NCI-H748 (cell line): ENCODE results near the gene MSH4.
"Not testable (repeated sequence)": the region's sequence is repeated elsewhere in the genome, so short reads cannot be mapped to it uniquely, and the experiment has no call there.

ENCODE experiments used
- DNase-seq: peaks from one replicate; lab custom pipeline; 2025; ENCODE audit not compliant: unreplicated experiment; lab: John Stamatoyannopoulos, UW

The MSH4 gene

GRCh38 chr1:75796376-75797272, at the start of gene MSH4:
TSS of gene MSH4 (plus strand) at chr1:75796882. CDS start at chr1:75796986, 104 bp downstream.
- no peak for DNase-seq

- not testable (repeated sequence) for DNase-seq
These were observed 39.5 kb upstream of the MSH4 start for GRCh38 chr1:75757210-75757609.

- DNase-seq, result not testable (repeated sequence)
These were observed 38.1 kb upstream of the MSH4 start for GRCh38 chr1:75758543-75758942.

- no peak for DNase-seq
These were observed 32.5 kb upstream of the MSH4 start for GRCh38 chr1:75764057-75764655.

GRCh38 chr1:75765697-75766355, 30.9 kb upstream of the MSH4 start:
- DNase-seq, result no peak

- no peak for DNase-seq
These were observed 28.7 kb upstream of the MSH4 start for GRCh38 chr1:75768016-75768415.

GRCh38 chr1:75770761-75771160, 25.9 kb upstream of the MSH4 start:
- no peak for DNase-seq

GRCh38 chr1:75771978-75772377, 24.7 kb upstream of the MSH4 start:
- no peak for DNase-seq

GRCh38 chr1:75777812-75778211, 18.9 kb upstream of the MSH4 start:
- DNase-seq, result not testable (repeated sequence)

- DNase-seq, result not testable (repeated sequence)
These were observed 18.0 kb upstream of the MSH4 start for GRCh38 chr1:75778694-75779093.

- not testable (repeated sequence) for DNase-seq
These were observed 16.5 kb upstream of the MSH4 start for GRCh38 chr1:75780183-75780582.

GRCh38 chr1:75783920-75784319, 12.8 kb upstream of the MSH4 start:
- not testable (repeated sequence) for DNase-seq

GRCh38 chr1:75785320-75785982, 11.2 kb upstream of the MSH4 start:
- DNase-seq, result no peak

- DNase-seq, result peak; percentile 96
These were observed 10.5 kb upstream of the MSH4 start, which contains the start of gene RABGGTB for GRCh38 chr1:75785983-75786853. TSS of gene RABGGTB (plus strand) at chr1:75786256. CDS start at chr1:75786272, 16 bp downstream.

- DNase-seq, result no peak
These were observed 9.7 kb upstream of the MSH4 start for GRCh38 chr1:75786901-75787493.

- DNase-seq, result no peak
These were observed 9.2 kb upstream of the MSH4 start for GRCh38 chr1:75787524-75787923.

GRCh38 chr1:75789988-75790387, 6.7 kb upstream of the MSH4 start:
- no peak for DNase-seq

- DNase-seq, result no peak
These were observed 5.7 kb upstream of the MSH4 start for GRCh38 chr1:75791022-75791421.

- no peak for DNase-seq
These were observed 4.6 kb upstream of the MSH4 start for GRCh38 chr1:75792091-75792490.

GRCh38 chr1:75794382-75794781, 2.3 kb upstream of the MSH4 start:
- no peak for DNase-seq
